Uterus (tissue), 4 donors: ENCODE measurements around the gene HIPK4. TPM values are rescaled to one million over a fixed set of nuclear protein-coding genes. Genes with fewer than 3 reads are reported as not detected.
A peak's percentile ranks its signal among the peaks of the same experiment; 100 is the strongest.

Experiments
- DNase-seq, 2 donors: peaks; one replicate each; pipeline ENCODE4 v3.0.0-alpha.2; 2019 to 2020
- H3K27ac ChIP-seq, 2 donors: fragments of 200-600 bp; sonication (generic); 1 replicate in 1 of 2; 2 replicates in 1 of 2; pipeline ENCODE4 v1.5.1; 2016 to 2018
- H3K27me3 ChIP-seq, 2 donors: fragments of 200-600 bp; sonication (generic); one replicate each; pipeline ENCODE4 v1.5.1; 2018 to 2019; ENCODE audit warnings: control low read depth in 1 of 2
- H3K36me3 ChIP-seq, 2 donors: fragments of 200-600 bp; sonication (generic); one replicate each; pipeline ENCODE4 v1.5.1; 2019; ENCODE audit warnings: control low read depth in 1 of 2
- H3K4me1 ChIP-seq, 2 donors: fragments of 200-600 bp; sonication (generic); one replicate each; pipeline ENCODE4 v1.5.1; 2018 to 2019; ENCODE audit warnings: control low read depth in 1 of 2
- H3K4me3 ChIP-seq, 2 donors: fragments of 200-600 bp; sonication (generic); 1 replicate in 1 of 2; 2 replicates in 1 of 2; pipeline ENCODE4 v1.5.1; 2018 to 2019; ENCODE audit warnings: mild to moderate bottlenecking in 1 of 2
- H3K9me3 ChIP-seq, 2 donors: fragments of 200-600 bp; sonication (generic); one replicate each; pipeline ENCODE4 v1.5.1; 2019; ENCODE audit warnings: control low read depth in 1 of 2
- CTCF ChIP-seq, 4 experiments: fragments of 200-600 bp in 2 of 4; fragments of 450-650 bp in 2 of 4; sonication (generic) in 2 of 4; IDR thresholded peaks; one replicate each; pipeline ENCODE4 v1.5.1; 2016 to 2019; ENCODE audit warnings: antibody characterized with exemption in 4 of 4, mild to moderate bottlenecking in 2 of 4, moderate library complexity in 1 of 4
- POLR2A ChIP-seq, 2 donors: fragments of 450-650 bp; IDR thresholded peaks; one replicate each; pipeline ENCODE4 v1.6.1; 2016; ENCODE audit warnings: antibody characterized with exemption in 2 of 2, mild to moderate bottlenecking in 1 of 2, moderate library complexity in 1 of 2
- intact Hi-C: fragments of 100-400 bp; cut with DNase I; formaldehyde crosslinking; loops from one replicate; pipeline ENCODE4 v1.15.1; 2023; ENCODE audit warnings: low total_unique reads
- total RNA-seq, 4 donors: library from RNA; depleted of rRNA in 3 of 4; stranded (reverse); fragments of >200 nt in 3 of 4; gene quantifications; one replicate each; pipeline versions ENCODE4 v1.1.0 to v1.2.4, GENCODE V29; 2014 to 2023
- donor health status: DM: yes; HTN: yes; CAD: no.

The HIPK4 gene
- total RNA-seq, 4 donors from 2014 or later, result 0.40 to 0.48 TPM; not detected in 2

GRCh38 chr19:40425450-40426287, 35.7 kb upstream of the HIPK4 start, which contains the start of gene SERTAD1:
Gene SERTAD1, minus strand, starts transcription at chr19:40425992. Its CDS starts 2,446 bp downstream, at chr19:40423546.
- Histone ChIP-seq H3K27me3 (no peaks in the 10 kb centered on the region), H3K36me3 (no peaks in the 10 kb centered on the region), H3K4me1 (peaks cover 0 to 21% of the 10 kb centered on the region in 2 donors), H3K9me3 (no peaks in the 10 kb centered on the region), H3K4me3 (peak within 1 kb of the TSS; percentile 72 to 93), H3K27ac (peak within 1 kb of the TSS; percentile 98)
- TF ChIP-seq POLR2A (IDR thresholded peaks at IDR 0.05), result peak; percentile 99
- TF ChIP-seq CTCF (IDR thresholded peaks at IDR 0.05), result peak; percentile 79 to 91 (median 83)
- peak; percentile 100 for DNase-seq
- intact Hi-C loops, result no loop called here

GRCh38 chr19:40424637-40425449, 34.9 kb upstream of the HIPK4 start:
- no peak for TF ChIP-seq POLR2A (IDR thresholded peaks at IDR 0.05)
- no peak for TF ChIP-seq CTCF (IDR thresholded peaks at IDR 0.05)
- no peak for DNase-seq
- Histone ChIP-seq H3K27ac (peak overlapping the region; percentile 98), H3K36me3 (no peaks in the 10 kb centered on the region), H3K4me1 (peaks cover 0 to 21% of the 10 kb centered on the region in 2 donors), H3K9me3 (no peaks in the 10 kb centered on the region), H3K4me3 (peak overlapping the region; percentile 72 to 93), H3K27me3 (no peaks in the 10 kb centered on the region)
- intact Hi-C loops, result no loop called here

GRCh38 chr19:40423938-40424337, 34.0 kb upstream of the HIPK4 start:
- TF ChIP-seq POLR2A (IDR thresholded peaks at IDR 0.05) (no peak), CTCF (IDR thresholded peaks at IDR 0.05) (no peak)
- peak overlapping the region; percentile 98 for H3K27ac ChIP-seq
- H3K27me3 ChIP-seq, result no peaks in the 10 kb centered on the region
- DNase-seq, result no peak
- peaks cover 0 to 21% of the 10 kb centered on the region in 2 donors for H3K4me1 ChIP-seq
- H3K9me3 ChIP-seq, result no peaks in the 10 kb centered on the region
- intact Hi-C loops, result no loop called here
- peak overlapping the region; percentile 72 to 93 for H3K4me3 ChIP-seq
- H3K36me3 ChIP-seq, result no peaks in the 10 kb centered on the region

GRCh38 chr19:40422748-40423566, 33.0 kb upstream of the HIPK4 start:
- H3K27ac ChIP-seq, result peak overlapping the region; percentile 98
- TF ChIP-seq POLR2A (IDR thresholded peaks at IDR 0.05) (no peak), CTCF (IDR thresholded peaks at IDR 0.05) (no peak)
- intact Hi-C loops, result no loop called here
- no peaks in the 10 kb centered on the region for H3K9me3 ChIP-seq
- H3K27me3 ChIP-seq, result no peaks in the 10 kb centered on the region
- H3K4me1 ChIP-seq, result peaks cover 0 to 21% of the 10 kb centered on the region in 2 donors
- no peak overlapping the region for H3K4me3 ChIP-seq
- H3K36me3 ChIP-seq, result no peaks in the 10 kb centered on the region
- no peak for DNase-seq
